ENCODE results near the gene NCAPH2. TPM values are rescaled to one million over a fixed set of nuclear protein-coding genes. Genes with fewer than 3 reads are reported as not detected.

The NCAPH2 gene
- total RNA-seq, 4 donors from 2014 or later, result 34.8 to 45.0 (median 42.1) TPM

DNA sequence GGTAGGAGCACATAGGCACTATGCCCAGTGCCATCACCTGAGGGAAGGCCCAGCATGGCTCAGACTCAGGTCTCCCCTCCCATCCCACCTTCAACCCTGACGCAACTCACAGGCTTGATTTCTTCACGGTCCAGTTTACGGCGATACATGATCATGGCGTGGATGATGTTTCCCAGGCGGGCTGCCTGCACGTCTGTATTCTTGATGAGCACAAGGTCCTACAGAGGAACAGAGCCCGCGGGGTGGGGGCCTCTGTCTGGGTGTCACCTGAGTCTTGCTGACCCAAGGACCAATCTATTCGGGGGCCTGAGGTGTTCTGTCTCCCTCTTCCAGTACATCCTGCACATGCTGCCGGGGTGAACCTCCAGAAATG, 66.3 kb downstream of the NCAPH2 start:
- Histone ChIP-seq H3K9me3 (no peaks in the 10 kb centered on the region), H3K4me3 (no peak overlapping the region), H3K27ac (no peak overlapping the region), H3K27me3 (peaks cover 4% of the 10 kb centered on the region), H3K4me1 (peaks cover 0 to 25% (median 14%) of the 10 kb centered on the region in 3 donors), H3K36me3 (peaks cover 0 to 58% of the 10 kb centered on the region in 2 donors)
- no peak for ATAC-seq
- 96 to 100% methylated on average over 1 to 4 of the region's 11 CpGs for WGBS, 2 donors (ENCODE audit: low coverage in 1 of 2)
- TF ChIP-seq POLR2AphosphoS5 (IDR thresholded peaks at IDR 0.05), result no peak
- no peak for TF ChIP-seq POLR2A (IDR thresholded peaks at IDR 0.05)
- TF ChIP-seq EP300 (IDR thresholded peaks at IDR 0.05), result no peak
- TF ChIP-seq, protein P1, sequence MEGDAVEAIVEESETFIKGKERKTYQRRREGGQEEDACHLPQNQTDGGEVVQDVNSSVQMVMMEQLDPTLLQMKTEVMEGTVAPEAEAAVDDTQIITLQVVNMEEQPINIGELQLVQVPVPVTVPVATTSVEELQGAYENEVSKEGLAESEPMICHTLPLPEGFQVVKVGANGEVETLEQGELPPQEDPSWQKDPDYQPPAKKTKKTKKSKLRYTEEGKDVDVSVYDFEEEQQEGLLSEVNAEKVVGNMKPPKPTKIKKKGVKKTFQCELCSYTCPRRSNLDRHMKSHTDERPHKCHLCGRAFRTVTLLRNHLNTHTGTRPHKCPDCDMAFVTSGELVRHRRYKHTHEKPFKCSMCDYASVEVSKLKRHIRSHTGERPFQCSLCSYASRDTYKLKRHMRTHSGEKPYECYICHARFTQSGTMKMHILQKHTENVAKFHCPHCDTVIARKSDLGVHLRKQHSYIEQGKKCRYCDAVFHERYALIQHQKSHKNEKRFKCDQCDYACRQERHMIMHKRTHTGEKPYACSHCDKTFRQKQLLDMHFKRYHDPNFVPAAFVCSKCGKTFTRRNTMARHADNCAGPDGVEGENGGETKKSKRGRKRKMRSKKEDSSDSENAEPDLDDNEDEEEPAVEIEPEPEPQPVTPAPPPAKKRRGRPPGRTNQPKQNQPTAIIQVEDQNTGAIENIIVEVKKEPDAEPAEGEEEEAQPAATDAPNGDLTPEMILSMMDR (IDR thresholded peaks at IDR 0.05), result no peak

Other genes with a start within 250 kb of the NCAPH2 start
- 10 to 100 TPM; 10.1 to 18.4 (median 14.0) TPM for gene MAPK12, start 246.5 kb upstream of the NCAPH2 start, total RNA-seq
- 10 to 100 TPM in 2 of 4 donors, 1 to 10 TPM in 2; 6.8 to 11.5 (median 10.4) TPM for gene MAPK11, start 237.8 kb upstream of the NCAPH2 start, total RNA-seq
- gene PLXNB2, start 200.6 kb upstream of the NCAPH2 start, total RNA-seq, result 100 to 1,000 TPM in 2 of 4 donors, 10 to 100 TPM in 2; 93.2 to 207 (median 102) TPM
- 1 to 10 TPM; 2.0 to 4.8 (median 2.8) TPM for gene DENND6B, start 181.2 kb upstream of the NCAPH2 start, total RNA-seq
- gene PPP6R2, start 164.9 kb upstream of the NCAPH2 start, total RNA-seq, result 10 to 100 TPM; 52.2 to 73.5 (median 64.2) TPM
- 100 to 1,000 TPM in 1 of 4 donors, 10 to 100 TPM in 3; 63.7 to 122 (median 64.4) TPM for gene SBF1, start 33.2 kb upstream of the NCAPH2 start, total RNA-seq
- gene ADM2, start 26.7 kb upstream of the NCAPH2 start, total RNA-seq, result under 1 TPM in 1 of 4 donors, not detected in 3; 0.40 TPM
- gene MIOX, start 21.4 kb upstream of the NCAPH2 start, total RNA-seq, result not detected
- gene LMF2, start 522 bp upstream of the NCAPH2 start, total RNA-seq, result 10 to 100 TPM; 35.5 to 58.4 (median 45.1) TPM
- gene SCO2, start 17.4 kb downstream of the NCAPH2 start, total RNA-seq, result 1 to 10 TPM in 2 of 4 donors, not detected in 2; 1.2 to 1.8 TPM
- gene TYMP, start 21.8 kb downstream of the NCAPH2 start, total RNA-seq, result 10 to 100 TPM; 18.5 to 55.1 (median 39.3) TPM
- under 1 TPM in 3 of 4 donors, not detected in 1; 0.08 to 0.31 (median 0.27) TPM for gene KLHDC7B, start 37.7 kb downstream of the NCAPH2 start, total RNA-seq
- not detected for gene SYCE3, start 54.7 kb downstream of the NCAPH2 start, total RNA-seq
- 10 to 100 TPM in 1 of 4 donors, 1 to 10 TPM in 3; 3.1 to 13.4 (median 6.5) TPM for gene CPT1B, start 70.2 kb downstream of the NCAPH2 start, total RNA-seq
- gene CHKB, start 74.6 kb downstream of the NCAPH2 start, total RNA-seq, result 10 to 100 TPM; 16.6 to 39.8 (median 33.1) TPM
- 1 to 10 TPM in 3 of 4 donors, under 1 TPM in 1; 0.93 to 3.7 (median 2.3) TPM for gene MAPK8IP2, start 92.6 kb downstream of the NCAPH2 start, total RNA-seq
- gene ARSA, start 119.9 kb downstream of the NCAPH2 start, total RNA-seq, result 10 to 100 TPM; 19.5 to 40.0 (median 21.0) TPM
- gene SHANK3, start 164.6 kb downstream of the NCAPH2 start, total RNA-seq, result 10 to 100 TPM in 2 of 4 donors, 1 to 10 TPM in 2; 5.9 to 20.5 (median 13.0) TPM
- not detected for gene ACR, start 230.0 kb downstream of the NCAPH2 start, total RNA-seq

Measured in gastroesophageal sphincter (tissue), 4 donors.